ENCODE data around the gene DNMBP. TPM values are rescaled to one million over a fixed set of nuclear protein-coding genes. Genes with fewer than 3 reads are reported as not detected.
"Not testable (repeated sequence)": the region's sequence is repeated elsewhere in the genome, so short reads cannot be mapped to it uniquely, and the experiment has no call there.

Gene DNMBP
- total RNA-seq, 1 donor from 2014 or later, result 26.7 TPM

DNA sequence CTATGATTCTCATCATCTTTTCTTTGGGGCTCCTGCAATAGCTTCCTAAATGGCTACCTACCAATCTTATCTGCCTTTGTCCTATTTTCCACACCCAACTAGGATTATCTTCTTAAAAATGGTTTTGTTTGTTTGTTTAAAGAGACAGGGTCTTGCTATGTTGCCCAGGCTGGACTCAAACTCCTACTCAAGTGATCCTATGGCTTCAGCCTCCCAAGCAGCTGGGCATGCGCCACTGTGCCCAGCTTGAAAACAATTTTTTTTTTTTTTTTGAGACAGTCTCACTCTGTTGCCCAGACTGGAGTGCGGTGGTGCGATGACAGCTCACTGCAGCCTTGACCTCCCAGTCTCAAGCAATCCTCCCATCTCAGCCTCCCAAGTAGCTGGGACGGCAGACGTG is 14.9 kb downstream of the DNMBP start:
- Histone ChIP-seq H3K9me3 (ENCODE audit: low read depth) (no peaks in the 10 kb centered on the region), H3K4me1 (no peaks in the 10 kb centered on the region), H3K27me3 (no peaks in the 10 kb centered on the region), H3K36me3 (no peaks in the 10 kb centered on the region), H3K4me3 (no peak overlapping the region), H3F3A (ENCODE audit: low read depth) (no peaks in the 10 kb centered on the region), H2AFZ (replicated peaks) (no peak overlapping the region), H3K79me2 (ENCODE audit: low read depth) (peaks cover 4% of the 10 kb centered on the region), H3K27ac (no peak overlapping the region), H3K4me2 (no peak overlapping the region), H3K9ac (no peak overlapping the region), H4K20me1 (ENCODE audit: low read depth) (no peaks in the 10 kb centered on the region)
- no peaks in the 10 kb centered on the region for H3K36me3 Mint-ChIP-seq
- TF ChIP-seq, protein P1, sequence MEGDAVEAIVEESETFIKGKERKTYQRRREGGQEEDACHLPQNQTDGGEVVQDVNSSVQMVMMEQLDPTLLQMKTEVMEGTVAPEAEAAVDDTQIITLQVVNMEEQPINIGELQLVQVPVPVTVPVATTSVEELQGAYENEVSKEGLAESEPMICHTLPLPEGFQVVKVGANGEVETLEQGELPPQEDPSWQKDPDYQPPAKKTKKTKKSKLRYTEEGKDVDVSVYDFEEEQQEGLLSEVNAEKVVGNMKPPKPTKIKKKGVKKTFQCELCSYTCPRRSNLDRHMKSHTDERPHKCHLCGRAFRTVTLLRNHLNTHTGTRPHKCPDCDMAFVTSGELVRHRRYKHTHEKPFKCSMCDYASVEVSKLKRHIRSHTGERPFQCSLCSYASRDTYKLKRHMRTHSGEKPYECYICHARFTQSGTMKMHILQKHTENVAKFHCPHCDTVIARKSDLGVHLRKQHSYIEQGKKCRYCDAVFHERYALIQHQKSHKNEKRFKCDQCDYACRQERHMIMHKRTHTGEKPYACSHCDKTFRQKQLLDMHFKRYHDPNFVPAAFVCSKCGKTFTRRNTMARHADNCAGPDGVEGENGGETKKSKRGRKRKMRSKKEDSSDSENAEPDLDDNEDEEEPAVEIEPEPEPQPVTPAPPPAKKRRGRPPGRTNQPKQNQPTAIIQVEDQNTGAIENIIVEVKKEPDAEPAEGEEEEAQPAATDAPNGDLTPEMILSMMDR (IDR thresholded peaks at IDR 0.05), result no peak
- TF ChIP-seq EZH2 (IDR thresholded peaks at IDR 0.05) (no peak), EZH2phosphoT487 (IDR thresholded peaks at IDR 0.05) (no peak)
- H3K27ac Mint-ChIP-seq, result no peak overlapping the region
- H3K27me3 Mint-ChIP-seq (ENCODE audit: insufficient read depth, low read depth), result no peaks in the 10 kb centered on the region
- H3K4me3 Mint-ChIP-seq, result no peak overlapping the region
- H3K9me3 Mint-ChIP-seq, result no peaks in the 10 kb centered on the region
- DNase-seq (ENCODE audit: low spot score), result no peak
- peaks cover 34% of the 10 kb centered on the region for H3K4me1 Mint-ChIP-seq

GRCh38 chr10:99993701-99994689 is 15.8 kb downstream of the DNMBP start:
- no peak for DNase-seq (ENCODE audit: low spot score)
- Histone ChIP-seq H4K20me1 (ENCODE audit: low read depth) (no peaks in the 10 kb centered on the region), H3K79me2 (ENCODE audit: low read depth) (peaks cover 4% of the 10 kb centered on the region), H3K27ac (no peak overlapping the region), H3K4me1 (no peaks in the 10 kb centered on the region), H3F3A (ENCODE audit: low read depth) (no peaks in the 10 kb centered on the region), H2AFZ (replicated peaks) (no peak overlapping the region), H3K4me3 (no peak overlapping the region), H3K27me3 (no peaks in the 10 kb centered on the region), H3K4me2 (no peak overlapping the region), H3K36me3 (no peaks in the 10 kb centered on the region), H3K9me3 (ENCODE audit: low read depth) (no peaks in the 10 kb centered on the region), H3K9ac (no peak overlapping the region)
- H3K27me3 Mint-ChIP-seq (ENCODE audit: insufficient read depth, low read depth), result no peaks in the 10 kb centered on the region
- no peak for TF ChIP-seq EZH2 (IDR thresholded peaks at IDR 0.05)
- TF ChIP-seq EZH2phosphoT487 (IDR thresholded peaks at IDR 0.05), result no peak
- TF ChIP-seq, protein P1 (IDR thresholded peaks at IDR 0.05), result no peak
- H3K36me3 Mint-ChIP-seq, result no peaks in the 10 kb centered on the region
- H3K27ac Mint-ChIP-seq, result no peak overlapping the region
- H3K4me3 Mint-ChIP-seq, result no peak overlapping the region
- peaks cover 31% of the 10 kb centered on the region for H3K4me1 Mint-ChIP-seq
- H3K9me3 Mint-ChIP-seq, result no peaks in the 10 kb centered on the region

DNA sequence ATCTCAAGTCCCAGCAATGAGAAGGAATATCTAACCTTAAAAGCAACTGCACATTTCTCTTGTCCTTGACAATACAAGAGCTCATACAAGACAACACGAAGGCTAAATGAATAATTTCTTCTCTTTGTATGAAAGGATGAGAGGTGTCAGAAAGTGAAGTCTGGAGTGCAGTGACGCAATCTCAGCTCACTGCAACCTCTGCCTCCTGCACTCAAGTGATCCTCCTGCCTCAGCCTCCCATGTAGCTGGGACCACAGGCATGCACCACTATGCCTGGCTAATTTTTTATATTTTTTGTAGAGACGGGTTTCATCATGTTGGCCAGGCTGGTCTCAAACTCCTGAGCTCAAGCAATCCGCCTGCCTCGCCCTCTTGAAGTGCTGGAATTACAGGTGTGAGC is 24.1 kb downstream of the DNMBP start:
- H3K27me3 ChIP-seq; DNase-seq (ENCODE audit: low spot score); H3K27ac ChIP-seq; H3K27me3 Mint-ChIP-seq (ENCODE audit: insufficient read depth, low read depth); H3K79me2 ChIP-seq (ENCODE audit: low read depth); H2AFZ ChIP-seq (replicated peaks); H3K9me3 Mint-ChIP-seq; H3K4me3 ChIP-seq; H4K20me1 ChIP-seq (ENCODE audit: low read depth); H3F3A ChIP-seq (ENCODE audit: low read depth); H3K9ac ChIP-seq; H3K4me3 Mint-ChIP-seq; H3K36me3 Mint-ChIP-seq; H3K36me3 ChIP-seq; H3K4me2 ChIP-seq; H3K4me1 ChIP-seq; H3K9me3 ChIP-seq (ENCODE audit: low read depth); H3K27ac Mint-ChIP-seq: not testable (repeated sequence)
- H3K4me1 Mint-ChIP-seq, result peaks cover 17% of the 10 kb centered on the region

Measured in neural progenitor cell (in vitro differentiated cells).